ENCODE data around the gene C2CD4A.

DNA sequence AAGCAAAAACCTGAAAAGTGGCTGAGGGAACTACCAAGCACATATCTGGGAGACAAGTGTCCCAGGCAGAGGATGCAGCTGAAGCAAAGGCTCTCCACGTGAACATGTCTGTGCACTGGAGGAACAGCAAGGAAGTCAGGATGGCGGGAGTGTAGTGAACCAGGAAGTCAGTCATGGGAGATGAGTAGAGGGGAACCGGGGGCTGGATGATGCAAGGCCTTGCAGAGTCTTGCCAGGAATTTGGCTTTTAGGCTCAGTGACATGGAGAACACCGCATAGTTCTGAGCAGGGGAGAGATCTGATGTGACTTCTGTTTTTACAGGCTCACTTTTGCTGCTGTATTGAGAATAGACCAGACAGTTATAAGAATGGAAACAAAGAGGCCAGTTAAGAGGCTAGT is 19.0 kb downstream of the C2CD4A start:
- TF ChIP-seq EZH2phosphoT487 (IDR thresholded peaks at IDR 0.05; ENCODE audit: low read length): no peak
- TF ChIP-seq, protein P1, sequence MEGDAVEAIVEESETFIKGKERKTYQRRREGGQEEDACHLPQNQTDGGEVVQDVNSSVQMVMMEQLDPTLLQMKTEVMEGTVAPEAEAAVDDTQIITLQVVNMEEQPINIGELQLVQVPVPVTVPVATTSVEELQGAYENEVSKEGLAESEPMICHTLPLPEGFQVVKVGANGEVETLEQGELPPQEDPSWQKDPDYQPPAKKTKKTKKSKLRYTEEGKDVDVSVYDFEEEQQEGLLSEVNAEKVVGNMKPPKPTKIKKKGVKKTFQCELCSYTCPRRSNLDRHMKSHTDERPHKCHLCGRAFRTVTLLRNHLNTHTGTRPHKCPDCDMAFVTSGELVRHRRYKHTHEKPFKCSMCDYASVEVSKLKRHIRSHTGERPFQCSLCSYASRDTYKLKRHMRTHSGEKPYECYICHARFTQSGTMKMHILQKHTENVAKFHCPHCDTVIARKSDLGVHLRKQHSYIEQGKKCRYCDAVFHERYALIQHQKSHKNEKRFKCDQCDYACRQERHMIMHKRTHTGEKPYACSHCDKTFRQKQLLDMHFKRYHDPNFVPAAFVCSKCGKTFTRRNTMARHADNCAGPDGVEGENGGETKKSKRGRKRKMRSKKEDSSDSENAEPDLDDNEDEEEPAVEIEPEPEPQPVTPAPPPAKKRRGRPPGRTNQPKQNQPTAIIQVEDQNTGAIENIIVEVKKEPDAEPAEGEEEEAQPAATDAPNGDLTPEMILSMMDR (IDR thresholded peaks at IDR 0.05; ENCODE audit: low read length): no peak

All from MM.1S (cell line).